Uterus (tissue), 2 donors: Measurements from ENCODE around the gene MYH16.

ENCODE experiments used
- POLR2A ChIP-seq, 2 donors: fragments of 450-650 bp; IDR thresholded peaks; one replicate each; pipeline ENCODE4 v1.6.1; 2016; ENCODE audit warnings: antibody characterized with exemption in 2 of 2, mild to moderate bottlenecking in 1 of 2, moderate library complexity in 1 of 2
- TF ChIP-seq, protein P1 (sequence below), 4 experiments: fragments of 200-600 bp in 2 of 4; fragments of 450-650 bp in 2 of 4; sonication (generic) in 2 of 4; IDR thresholded peaks; one replicate each; pipeline ENCODE4 v1.5.1; 2016 to 2019; ENCODE audit warnings: antibody characterized with exemption in 4 of 4, mild to moderate bottlenecking in 2 of 4, moderate library complexity in 1 of 4

DNA sequence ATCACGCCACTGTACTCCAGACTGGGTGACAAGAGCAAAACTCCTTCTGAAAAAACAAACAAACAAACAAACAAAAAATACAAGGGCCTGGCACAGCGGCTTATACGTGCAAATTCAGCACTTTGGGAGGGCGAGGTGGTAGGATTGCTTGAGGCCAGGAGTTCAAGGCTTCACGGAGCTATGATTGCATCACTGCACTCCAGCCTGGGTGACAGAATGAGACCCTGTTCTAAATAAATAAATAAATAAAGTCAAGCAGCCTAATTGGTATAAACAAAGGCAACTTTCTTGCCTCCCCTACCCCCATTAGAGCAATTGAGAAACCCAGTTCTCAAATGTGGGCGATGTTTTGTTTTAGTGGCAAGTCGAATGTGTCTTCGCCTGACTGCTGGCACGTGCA is 38.5 kb upstream of the MYH16 start:
- TF ChIP-seq, protein P1, sequence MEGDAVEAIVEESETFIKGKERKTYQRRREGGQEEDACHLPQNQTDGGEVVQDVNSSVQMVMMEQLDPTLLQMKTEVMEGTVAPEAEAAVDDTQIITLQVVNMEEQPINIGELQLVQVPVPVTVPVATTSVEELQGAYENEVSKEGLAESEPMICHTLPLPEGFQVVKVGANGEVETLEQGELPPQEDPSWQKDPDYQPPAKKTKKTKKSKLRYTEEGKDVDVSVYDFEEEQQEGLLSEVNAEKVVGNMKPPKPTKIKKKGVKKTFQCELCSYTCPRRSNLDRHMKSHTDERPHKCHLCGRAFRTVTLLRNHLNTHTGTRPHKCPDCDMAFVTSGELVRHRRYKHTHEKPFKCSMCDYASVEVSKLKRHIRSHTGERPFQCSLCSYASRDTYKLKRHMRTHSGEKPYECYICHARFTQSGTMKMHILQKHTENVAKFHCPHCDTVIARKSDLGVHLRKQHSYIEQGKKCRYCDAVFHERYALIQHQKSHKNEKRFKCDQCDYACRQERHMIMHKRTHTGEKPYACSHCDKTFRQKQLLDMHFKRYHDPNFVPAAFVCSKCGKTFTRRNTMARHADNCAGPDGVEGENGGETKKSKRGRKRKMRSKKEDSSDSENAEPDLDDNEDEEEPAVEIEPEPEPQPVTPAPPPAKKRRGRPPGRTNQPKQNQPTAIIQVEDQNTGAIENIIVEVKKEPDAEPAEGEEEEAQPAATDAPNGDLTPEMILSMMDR (IDR thresholded peaks at IDR 0.05) = no peak
- TF ChIP-seq POLR2A (IDR thresholded peaks at IDR 0.05) = no peak
